Upper lobe of left lung (tissue), 6 donors: ENCODE results near the gene RASGRF2. TPM values are rescaled to one million over a fixed set of nuclear protein-coding genes. Genes with fewer than 3 reads are reported as not detected.
"Not testable (repeated sequence)": the region's sequence is repeated elsewhere in the genome, so short reads cannot be mapped to it uniquely, and the experiment has no call there.

Source experiments
- ATAC-seq, 2 donors: fragments of 200-7000 bp; cut with Tn5 transposase; one replicate each; pipeline ENCODE4 v1.9.1; 2022; ENCODE audit warnings: mild to moderate bottlenecking in 2 of 2, moderate library complexity in 2 of 2; ENCODE audit not compliant: low FRiP score in 2 of 2
- DNase-seq, 2 donors: peaks; one replicate each; pipeline ENCODE4 v3.0.0-alpha.2; 2019 to 2020
- H3K27ac ChIP-seq, 4 donors: fragments of 200-600 bp; sonication (generic); one replicate each; pipeline ENCODE4 v1.5.1; 2016 to 2019
- H3K27me3 ChIP-seq, 4 donors: fragments of 200-600 bp; sonication (generic); one replicate each; pipeline ENCODE4 v1.5.1; 2017 to 2019
- H3K36me3 ChIP-seq, 4 donors: fragments of 200-600 bp; sonication (generic); one replicate each; pipeline ENCODE4 v1.5.1; 2016 to 2019
- H3K4me1 ChIP-seq, 4 donors: fragments of 200-600 bp; sonication (generic); one replicate each; pipeline ENCODE4 v1.5.1; 2018 to 2019
- H3K4me3 ChIP-seq, 4 donors: fragments of 200-600 bp; sonication (generic); one replicate each; pipeline ENCODE4 v1.5.1; 2017 to 2019; ENCODE audit warnings: mild to moderate bottlenecking in 2 of 4, moderate library complexity in 1 of 4
- H3K9me3 ChIP-seq, 4 donors: fragments of 200-600 bp; sonication (generic); one replicate each; pipeline ENCODE4 v1.5.1; 2018 to 2019
- CTCF ChIP-seq, 6 experiments: fragments of 450-650 bp in 4 of 6; fragments of 200-600 bp in 2 of 6; sonication (generic) in 2 of 6; IDR thresholded peaks; one replicate each; pipeline ENCODE4 v1.5.1; 2016 to 2019; ENCODE audit warnings: antibody characterized with exemption in 6 of 6
- EP300 ChIP-seq, 4 donors: sonication (generic); formaldehyde crosslinking; IDR thresholded peaks; one replicate each; pipeline ENCODE4 v1.5.1; 2017; ENCODE audit warnings: antibody characterized with exemption in 4 of 4, control low read depth in 2 of 4
- POLR2A ChIP-seq, 4 donors: fragments of 450-650 bp; IDR thresholded peaks; one replicate each; pipeline ENCODE4 v1.5.1; 2016 to 2017; ENCODE audit warnings: antibody characterized with exemption in 4 of 4, mild to moderate bottlenecking in 2 of 4
- POLR2AphosphoS5 ChIP-seq, 2 donors: sonication (generic); formaldehyde crosslinking; IDR thresholded peaks; one replicate each; pipeline ENCODE4 v1.5.1; 2017; ENCODE audit warnings: antibody characterized with exemption in 2 of 2
- WGBS, 2 donors: methylation state at CpG; one replicate each; pipeline ENCODE4 v1.1.5; 2017 to 2018; 5-methylcytosine and 5-hydroxymethylcytosine counted together
- small RNA-seq, 4 donors: library from RNA; depleted of rRNA; stranded (forward); fragments of <200 nt; gene quantifications; one replicate each; pipeline ENCODE3, GENCODE V24; 2016
- total RNA-seq, 6 donors: library from RNA; depleted of rRNA in 4 of 6; stranded (reverse); fragments of >200 nt in 4 of 6; gene quantifications; one replicate each; pipeline versions ENCODE4 v1.1.0 to v1.2.1, GENCODE V29; 2016 to 2021
- donor health status: DM: no; HTN: no; CAD: no; lungs with moderate emphysema.
- donor health status: DM: no; HTN: yes; CAD: no; lungs with severe emphysema.

The RASGRF2 gene
- total RNA-seq, 6 donors from 2014 or later: 1.5 to 10.5 (median 4.9) TPM

- Histone ChIP-seq H3K4me3 (no peak overlapping the region), H3K27me3 (no peaks in the 10 kb centered on the region), H3K9me3 (peaks cover 0 to 4% (median under 1%) of the 10 kb centered on the region in 4 donors), H3K4me1 (no peaks in the 10 kb centered on the region), H3K27ac (no peak overlapping the region), H3K36me3 (no peaks in the 10 kb centered on the region)
- no peak for ATAC-seq
- TF ChIP-seq CTCF (IDR thresholded peaks at IDR 0.05) (no peak), POLR2A (IDR thresholded peaks at IDR 0.05) (no peak), EP300 (IDR thresholded peaks at IDR 0.05) (no peak), POLR2AphosphoS5 (IDR thresholded peaks at IDR 0.05) (no peak)
- DNase-seq: no peak
Observed at GRCh38 chr5:81265101-81265500, 304.9 kb downstream of the RASGRF2 start.

- no peak for TF ChIP-seq POLR2A (IDR thresholded peaks at IDR 0.05)
- TF ChIP-seq EP300 (IDR thresholded peaks at IDR 0.05): no peak
- Histone ChIP-seq H3K27me3 (no peaks in the 10 kb centered on the region), H3K4me1 (no peaks in the 10 kb centered on the region), H3K4me3 (no peak overlapping the region), H3K36me3 (no peaks in the 10 kb centered on the region), H3K27ac (no peak overlapping the region), H3K9me3 (no peaks in the 10 kb centered on the region)
- DNase-seq (no peak), ATAC-seq (no peak)
- 70 to 76% methylated on average over 3 of the region's 3 CpGs for WGBS, 2 donors
Observed at GRCh38 chr5:81268521-81269196, 308.5 kb downstream of the RASGRF2 start.

- WGBS, 2 donors: 95 to 100% methylated on average over 7 to 8 of the region's 8 CpGs
- Histone ChIP-seq H3K36me3 (no peaks in the 10 kb centered on the region), H3K27me3 (no peaks in the 10 kb centered on the region), H3K9me3 (no peaks in the 10 kb centered on the region), H3K4me3 (no peak overlapping the region), H3K27ac (no peak overlapping the region), H3K4me1 (no peaks in the 10 kb centered on the region)
- ATAC-seq: no peak
- no peak for TF ChIP-seq CTCF (IDR thresholded peaks at IDR 0.05)
- TF ChIP-seq POLR2AphosphoS5 (IDR thresholded peaks at IDR 0.05): no peak
- peak in 1 of 2 donors; percentile 15 for DNase-seq
Observed at GRCh38 chr5:81269751-81270393, 309.7 kb downstream of the RASGRF2 start.

- not testable (repeated sequence) for H3K4me1 ChIP-seq, H3K27ac ChIP-seq, H3K27me3 ChIP-seq, H3K4me3 ChIP-seq, H3K9me3 ChIP-seq, ATAC-seq, H3K36me3 ChIP-seq, DNase-seq
- 91% methylated on average over 1 to 2 of the region's 2 CpGs for WGBS, 2 donors
Observed at GRCh38 chr5:81270394-81271027, 310.3 kb downstream of the RASGRF2 start.

Small RNAs within 50 kb of the gene (small RNA-seq; reads per million reads assigned to genes)
- gene AC026436.1: 0 reads per million in 4 donors
